Stimulated activated CD4-positive, alpha-beta T cell treated with anti-CD3 and anti-CD28 coated beads, Interleukin-4, amount 100 ng/mL, for 1 hour (primary cell): ENCODE results near the gene PSMD1.
"Not testable (repeated sequence)": the region's sequence is repeated elsewhere in the genome, so short reads cannot be mapped to it uniquely, and the experiment has no call there.

Source experiments
- DNase-seq: peaks from one replicate; pipeline ENCODE4 v3.0.0-alpha.2; 2020

The PSMD1 gene

GRCh38 chr2:231161252-231161839 is 104.7 kb downstream of the PSMD1 start:
- no peak for DNase-seq

- DNase-seq, result no peak
Observed at GRCh38 chr2:231161877-231162329, 105.2 kb downstream of the PSMD1 start.

- DNase-seq, result no peak
Observed at GRCh38 chr2:231163011-231163410, 106.3 kb downstream of the PSMD1 start.

- no peak for DNase-seq
Observed at GRCh38 chr2:231163414-231164095, 106.9 kb downstream of the PSMD1 start.

GRCh38 chr2:231167745-231168459 is 111.2 kb downstream of the PSMD1 start:
- DNase-seq, result no peak

GRCh38 chr2:231168460-231169139 is 111.9 kb downstream of the PSMD1 start:
- DNase-seq, result no peak

GRCh38 chr2:231169488-231169887 is 112.8 kb downstream of the PSMD1 start:
- no peak for DNase-seq

- DNase-seq, result no peak
Observed at GRCh38 chr2:231170055-231170454, 113.4 kb downstream of the PSMD1 start.

- DNase-seq, result no peak
Observed at GRCh38 chr2:231172025-231172424, 115.4 kb downstream of the PSMD1 start.

GRCh38 chr2:231174211-231174651 is 117.6 kb downstream of the PSMD1 start:
- DNase-seq, result no peak

- DNase-seq, result no peak
Observed at GRCh38 chr2:231176066-231176465, 119.4 kb downstream of the PSMD1 start.

- no peak for DNase-seq
Observed at GRCh38 chr2:231177156-231178025, 120.7 kb downstream of the PSMD1 start.

GRCh38 chr2:231178805-231179204 is 122.1 kb downstream of the PSMD1 start:
- not testable (repeated sequence) for DNase-seq

- no peak for DNase-seq
Observed at GRCh38 chr2:231181860-231182512, 125.3 kb downstream of the PSMD1 start.

GRCh38 chr2:231182513-231182899 is 125.8 kb downstream of the PSMD1 start:
- no peak for DNase-seq

GRCh38 chr2:231183851-231184250 is 127.2 kb downstream of the PSMD1 start:
- DNase-seq, result no peak

- no peak for DNase-seq
Observed at GRCh38 chr2:231184319-231184718, 127.7 kb downstream of the PSMD1 start.

GRCh38 chr2:231185050-231185725 is 128.5 kb downstream of the PSMD1 start:
- DNase-seq, result no peak

- no peak for DNase-seq
Observed at GRCh38 chr2:231185886-231186285, 129.2 kb downstream of the PSMD1 start.

- DNase-seq, result no peak
Observed at GRCh38 chr2:231186325-231186724, 129.7 kb downstream of the PSMD1 start.
